Activated B cell treated with CpG ODN at 0.5 μM for 24 hours (primary cell): ENCODE data around the gene MAGEA9. TPM values are rescaled to one million over a fixed set of nuclear protein-coding genes. Genes with fewer than 3 reads are reported as not detected.
"Not testable (repeated sequence)": the region's sequence is repeated elsewhere in the genome, so short reads cannot be mapped to it uniquely, and the experiment has no call there.

ENCODE experiments used
- ATAC-seq: fragments of 200-7000 bp; cut with Tn5 transposase; one replicate; pipeline ENCODE4 v1.10.0; 2021; ENCODE audit warnings: low read depth, mild to moderate bottlenecking, moderate library complexity
- CTCF ChIA-PET: fragments of 350-600 bp; sonication (Branson Sonifier 250); formaldehyde crosslinking; loops from one replicate; lab custom pipeline; 2021; ENCODE audit warnings: antibody characterized with exemption; lab: Charles Lee
- POLR2A ChIA-PET: fragments of 350-600 bp; sonication (Branson Sonifier 250); formaldehyde crosslinking; loops from one replicate; lab custom pipeline; 2021; ENCODE audit warnings: antibody characterized with exemption; lab: Charles Lee
- DNase-seq: peaks from one replicate; pipeline ENCODE4 v3.0.0; 2022
- H3K27ac Mint-ChIP-seq: one replicate; pipeline ENCODE4 v1.8.0; 2020; ENCODE audit warnings: mixed read lengths
- H3K27me3 Mint-ChIP-seq: one replicate; pipeline ENCODE4 v1.8.0; 2021; ENCODE audit warnings: mixed read lengths
- H3K36me3 Mint-ChIP-seq: one replicate; pipeline ENCODE4 v1.8.0; 2021; ENCODE audit warnings: low read depth, mixed read lengths
- H3K4me1 Mint-ChIP-seq: one replicate; pipeline ENCODE4 v1.8.0; 2021; ENCODE audit warnings: mixed read lengths
- H3K4me3 Mint-ChIP-seq: one replicate; pipeline ENCODE4 v1.8.0; 2020; ENCODE audit warnings: mild to moderate bottlenecking, mixed read lengths
- H3K9me3 Mint-ChIP-seq: one replicate; pipeline ENCODE4 v1.8.0; 2020; ENCODE audit warnings: mixed read lengths
- CTCF ChIP-seq: fragments of 200-600 bp; IDR thresholded peaks from one replicate; pipeline ENCODE4 v1.8.0; 2022; ENCODE audit warnings: antibody characterized with exemption, mild to moderate bottlenecking
- intact Hi-C: fragments of 100-400 bp; cut with micrococcal nuclease; formaldehyde crosslinking; loops from one replicate; pipeline ENCODE4 v1.15.1; 2024
- total RNA-seq: library from RNA; stranded (reverse); gene quantifications from 2 replicates; pipeline ENCODE4 v1.2.3, GENCODE V29; 2022

The MAGEA9 gene
- total RNA-seq, 1 donor from 2014 or later, result not detected

- ATAC-seq, result no peak
- CTCF ChIA-PET, result no interaction called here
- H3K4me1 Mint-ChIP-seq, result no peaks in the 10 kb centered on the region
- POLR2A ChIA-PET, result no interaction called here
- intact Hi-C loops, result no loop called here
- no peak overlapping the region for H3K27ac Mint-ChIP-seq
- H3K9me3 Mint-ChIP-seq, result no peaks in the 10 kb centered on the region
- no peak overlapping the region for H3K4me3 Mint-ChIP-seq
- TF ChIP-seq CTCF, result no peak
- DNase-seq, result no peak
- peaks cover 3% of the 10 kb centered on the region for H3K27me3 Mint-ChIP-seq
- no peaks in the 10 kb centered on the region for H3K36me3 Mint-ChIP-seq
Measured at GRCh38 chrX:149760965-149761364, 20.8 kb upstream of the MAGEA9 start.

GRCh38 chrX:149761858-149762674 lies 19.7 kb upstream of the MAGEA9 start:
- DNase-seq, ATAC-seq, intact Hi-C loops, H3K27me3 Mint-ChIP-seq, H3K9me3 Mint-ChIP-seq, H3K36me3 Mint-ChIP-seq, H3K4me1 Mint-ChIP-seq, POLR2A ChIA-PET, H3K4me3 Mint-ChIP-seq, CTCF ChIA-PET, H3K27ac Mint-ChIP-seq: not testable (repeated sequence)

- DNase-seq (no peak), ATAC-seq (no peak)
- no peaks in the 10 kb centered on the region for H3K9me3 Mint-ChIP-seq
- peaks cover 3% of the 10 kb centered on the region for H3K27me3 Mint-ChIP-seq
- no peak overlapping the region for H3K27ac Mint-ChIP-seq
- no peaks in the 10 kb centered on the region for H3K36me3 Mint-ChIP-seq
- no peak overlapping the region for H3K4me3 Mint-ChIP-seq
- CTCF ChIA-PET, result no interaction called here
- TF ChIP-seq CTCF, result no peak
- POLR2A ChIA-PET, result no interaction called here
- intact Hi-C loops, result no loop called here
- no peaks in the 10 kb centered on the region for H3K4me1 Mint-ChIP-seq
Measured at GRCh38 chrX:149762696-149763614, 18.8 kb upstream of the MAGEA9 start.

GRCh38 chrX:149770344-149770743 lies 11.4 kb upstream of the MAGEA9 start:
- H3K4me1 Mint-ChIP-seq, ATAC-seq, intact Hi-C loops, POLR2A ChIA-PET, H3K27ac Mint-ChIP-seq, H3K9me3 Mint-ChIP-seq, DNase-seq, CTCF ChIA-PET, H3K27me3 Mint-ChIP-seq, H3K36me3 Mint-ChIP-seq, H3K4me3 Mint-ChIP-seq: not testable (repeated sequence)

- DNase-seq, H3K27ac Mint-ChIP-seq, POLR2A ChIA-PET, H3K9me3 Mint-ChIP-seq, intact Hi-C loops, CTCF ChIA-PET, H3K4me3 Mint-ChIP-seq, ATAC-seq, H3K27me3 Mint-ChIP-seq, H3K36me3 Mint-ChIP-seq, H3K4me1 Mint-ChIP-seq: not testable (repeated sequence)
Measured at GRCh38 chrX:149773026-149773425, 8.7 kb upstream of the MAGEA9 start.

GRCh38 chrX:149773768-149774167 lies 8.0 kb upstream of the MAGEA9 start, which contains the start of gene HSFX1:
HSFX1 (plus strand) TSS chrX:149774068; CDS start chrX:149774682, 614 bp downstream.
- H3K4me1 Mint-ChIP-seq, ATAC-seq, H3K27me3 Mint-ChIP-seq, CTCF ChIA-PET, H3K27ac Mint-ChIP-seq, POLR2A ChIA-PET, H3K36me3 Mint-ChIP-seq, H3K4me3 Mint-ChIP-seq, intact Hi-C loops, DNase-seq, H3K9me3 Mint-ChIP-seq: not testable (repeated sequence)

- intact Hi-C loops, H3K36me3 Mint-ChIP-seq: not testable (repeated sequence)
Measured at GRCh38 chrX:149777999-149778398, 3.7 kb upstream of the MAGEA9 start.

GRCh38 chrX:149795531-149795930 lies 13.8 kb downstream of the MAGEA9 start:
- ATAC-seq, POLR2A ChIA-PET, H3K27me3 Mint-ChIP-seq, H3K36me3 Mint-ChIP-seq, intact Hi-C loops, H3K9me3 Mint-ChIP-seq, H3K4me3 Mint-ChIP-seq, H3K4me1 Mint-ChIP-seq, H3K27ac Mint-ChIP-seq, DNase-seq, CTCF ChIA-PET: not testable (repeated sequence)

More at GRCh38 chrX:149777999-149778398, 3.7 kb upstream of the MAGEA9 start:
- H3K27me3 Mint-ChIP-seq, H3K4me3 Mint-ChIP-seq, CTCF ChIA-PET, DNase-seq, H3K27ac Mint-ChIP-seq, H3K4me1 Mint-ChIP-seq, POLR2A ChIA-PET, H3K9me3 Mint-ChIP-seq, ATAC-seq: not testable (repeated sequence)
